HCT116 (cell line): ENCODE measurements around the gene C1orf167. TPM values are rescaled to one million over a fixed set of nuclear protein-coding genes. Genes with fewer than 3 reads are reported as not detected.

Experiments used
- ATAC-seq: fragments of 200-7000 bp; cut with Tn5 transposase; 2 replicates; pipeline ENCODE4 v1.9.1; 2020; ENCODE audit warnings: mild to moderate bottlenecking, moderate library complexity
- BruUV-seq: library from RNA; stranded (reverse); fragments of 400-500 nt; replicated peaks from 2 replicates; lab custom pipeline; 2021; lab: Mats Ljungman, UMichigan
- CTCF ChIA-PET: fragments of 300-600 bp; sonication (Branson Sonifier 250); formaldehyde crosslinking; loops from one replicate; lab custom pipeline; 2021; ENCODE audit warnings: antibody characterized with exemption; lab: Charles Lee
- POLR2A ChIA-PET: fragments of 300-600, 350-600 bp; sonication (Branson Sonifier 250); formaldehyde crosslinking; loops from one replicate; lab custom pipeline; 2021; ENCODE audit warnings: antibody characterized with exemption; lab: Charles Lee
- RAD21 ChIA-PET, 2 experiments: fragments of 300-600 bp; sonication (Branson Sonifier 250); formaldehyde crosslinking; loops; one replicate each; lab custom pipeline; 2023; ENCODE audit warnings: low total read pairs in 2 of 2; ENCODE audit not compliant: uncharacterized antibody in 2 of 2, unreplicated experiment in 2 of 2, low non-redundant PET in 1 of 2; lab: Charles Lee
- DNase-seq: peaks from one replicate; pipeline ENCODE4 v3.0.0-alpha.2; 2010; ENCODE audit warnings: low read depth, low spot score
- H2AFZ ChIP-seq: fragments of 200-600 bp; shearing (Covaris generic), sonication (generic); 2 replicates; pipeline ENCODE4 v1.6.1; 2017; ENCODE audit warnings: low read depth, mixed run types, mixed read lengths, antibody characterized with exemption, low read length; ENCODE audit not compliant: poor library complexity, severe bottlenecking
- H3K27ac ChIP-seq: 2 replicates; pipeline ENCODE4 v1.5.1; 2012; ENCODE audit warnings: low read depth, low read length
- H3K27me3 ChIP-seq: fragments of 200-600 bp; sonication (generic); 2 replicates; pipeline ENCODE4 v1.6.1; 2016; ENCODE audit warnings: mixed run types, low read length, mixed read lengths; ENCODE audit not compliant: insufficient read depth
- H3K36me3 ChIP-seq, 2 experiments: fragments of 200-500 bp in 1 of 2; fragments of 200-600 bp in 1 of 2; sonication (Bioruptor generic) in 1 of 2; sonication (generic) in 1 of 2; 2 replicates each; pipeline versions ENCODE4 v1.5.1 to v1.6.1; 2014 to 2016; ENCODE audit warnings: low read length in 2 of 2, inconsistent platforms in 1 of 2, mixed read lengths in 1 of 2, mixed run types in 1 of 2; ENCODE audit not compliant: insufficient read depth in 2 of 2, control insufficient read depth in 1 of 2
- H3K4me1 ChIP-seq, 2 experiments: fragments of 200-600 bp in 1 of 2; sonication (generic) in 1 of 2; 2 replicates each; pipeline versions ENCODE4 v1.5.1 to v1.6.1; 2012 to 2017; ENCODE audit warnings: low read length in 2 of 2, inconsistent platforms in 1 of 2, mild to moderate bottlenecking in 1 of 2, mixed read lengths in 1 of 2, mixed run types in 1 of 2, moderate library complexity in 1 of 2; ENCODE audit not compliant: insufficient read depth in 2 of 2, control insufficient read depth in 1 of 2
- H3K4me2 ChIP-seq: fragments of 200-600 bp; sonication (generic); 2 replicates; pipeline ENCODE4 v1.6.1; 2017; ENCODE audit warnings: mixed run types, low read length, mixed read lengths
- H3K4me3 ChIP-seq, 2 experiments: fragments of 200-600 bp in 1 of 2; sonication (generic) in 1 of 2; replicated peaks in 1 of 2; 2 replicates each; pipeline ENCODE4 v1.5.1; 2011 to 2016; ENCODE audit warnings: low read length in 2 of 2, control low read depth in 1 of 2, low read depth in 1 of 2, mild to moderate bottlenecking in 1 of 2, mixed read lengths in 1 of 2, mixed run types in 1 of 2
- H3K79me2 ChIP-seq: fragments of 200-600 bp; sonication (generic); 2 replicates; pipeline ENCODE4 v1.6.1; 2017; ENCODE audit warnings: mild to moderate bottlenecking, mixed run types, low read length, moderate library complexity, mixed read lengths; ENCODE audit not compliant: insufficient read depth
- H3K9ac ChIP-seq: fragments of 200-600 bp; sonication (generic); 2 replicates; pipeline ENCODE4 v1.6.1; 2016; ENCODE audit warnings: low read length, mixed read lengths
- H3K9me2 ChIP-seq: fragments of 200-600 bp; sonication (generic), shearing (Covaris generic); 2 replicates; pipeline ENCODE4 v1.6.1; 2017; ENCODE audit warnings: mixed run types, mild to moderate bottlenecking, moderate library complexity; ENCODE audit not compliant: insufficient read depth
- H3K9me3 ChIP-seq, 2 experiments: fragments of 200-500 bp in 1 of 2; fragments of 200-600 bp in 1 of 2; sonication (Bioruptor generic) in 1 of 2; sonication (generic) in 1 of 2; 2 replicates each; pipeline ENCODE4 v1.6.1; 2014 to 2017; ENCODE audit warnings: low read length in 2 of 2, mixed read lengths in 2 of 2, inconsistent platforms in 1 of 2, low read depth in 1 of 2, mild to moderate bottlenecking in 1 of 2, mixed run types in 1 of 2, moderate library complexity in 1 of 2; ENCODE audit not compliant: control insufficient read depth in 1 of 2, insufficient read depth in 1 of 2
- H4K20me1 ChIP-seq: fragments of 200-600 bp; sonication (generic), shearing (Covaris generic); 2 replicates; pipeline ENCODE4 v1.6.1; 2017; ENCODE audit warnings: mixed run types, mild to moderate bottlenecking, moderate library complexity; ENCODE audit not compliant: insufficient read depth
- CEBPB ChIP-seq: IDR thresholded peaks from 2 replicates; pipeline ENCODE4 v1.6.1; 2012; ENCODE audit warnings: low read depth
- CTCF ChIP-seq, 3 experiments: fragments of 200-600 bp in 1 of 3; sonication (generic) in 1 of 3; IDR thresholded peaks in 2 of 3; conservative IDR thresholded peaks in 1 of 3; 2 replicates each; pipeline ENCODE4 v1.5.1; 2012 to 2017; ENCODE audit warnings: low read depth in 2 of 3, low read length in 2 of 3, antibody characterized with exemption in 1 of 3, borderline replicate concordance in 1 of 3, control low read depth in 1 of 3, mild to moderate bottlenecking in 1 of 3, mixed read lengths in 1 of 3, mixed run types in 1 of 3, moderate library complexity in 1 of 3; ENCODE audit not compliant: insufficient read depth in 1 of 3
- POLR2A ChIP-seq: IDR thresholded peaks from 2 replicates; pipeline ENCODE4 v1.7.0; 2011; ENCODE audit warnings: borderline replicate concordance; ENCODE audit not compliant: insufficient read depth, insufficient read length; ENCODE audit errors: extremely low read depth
- SIN3A ChIP-seq: IDR thresholded peaks from 2 replicates; pipeline ENCODE4 v1.6.1; 2012; ENCODE audit warnings: low read depth
- TCF7L2 ChIP-seq: IDR thresholded peaks from 2 replicates; pipeline ENCODE4 v1.7.0; 2011; ENCODE audit warnings: borderline replicate concordance, inconsistent platforms; ENCODE audit not compliant: insufficient read depth, insufficient read length; ENCODE audit errors: extremely low read depth
- ZBTB33 ChIP-seq: IDR thresholded peaks from 2 replicates; pipeline ENCODE4 v1.6.1; 2011; ENCODE audit warnings: mild to moderate bottlenecking, low read length, moderate library complexity; ENCODE audit not compliant: insufficient replicate concordance; ENCODE audit errors: extremely low read depth
- intact Hi-C: fragments of 100-400 bp; cut with micrococcal nuclease; formaldehyde crosslinking; loops from 2 replicates; pipeline ENCODE4 v1.10.0; 2022
- total RNA-seq: library from RNA; stranded (reverse); gene quantifications from one replicate; pipeline ENCODE4 v1.2.1, GENCODE V29; 2021; ENCODE audit not compliant: unreplicated experiment

The C1orf167 gene
- total RNA-seq, 1 experiment from 2014 or later, result 0.12 TPM

GRCh38 chr1:11713095-11713494 is 48.9 kb upstream of the C1orf167 start:
- intact Hi-C loops, result no loop called here
- no peak overlapping the region for H2AFZ ChIP-seq
- DNase-seq (no peak), ATAC-seq (no peak)
- TF ChIP-seq ZBTB33 (no peak), CEBPB (no peak), POLR2A (no peak), SIN3A (no peak), TCF7L2 (no peak), CTCF (IDR thresholded peaks at IDR 0.05 in 2 of 3, conservative IDR thresholded peaks at IDR 0.05 in 1 of 3; ENCODE audit: borderline replicate concordance in 1 of 3, insufficient read depth in 1 of 3, low read depth in 2 of 3, low read length in 2 of 3) (no peak)
- H3K4me2 ChIP-seq, result no peak overlapping the region
- H3K4me3 ChIP-seq, result no peak overlapping the region
- H3K27me3 ChIP-seq, result no peaks in the 10 kb centered on the region
- RAD21 ChIA-PET, result no interaction called here
- H3K9me3 ChIP-seq, result no peaks in the 10 kb centered on the region
- H3K27ac ChIP-seq, result no peak overlapping the region
- CTCF ChIA-PET, result interaction anchor here (1.0 kb wide), 1 partner anchor 64 kb away, joined by 3 read pairs; no protein-coding TSS in a partner anchor
- H4K20me1 ChIP-seq, result no peaks in the 10 kb centered on the region
- no peaks in the 10 kb centered on the region for H3K79me2 ChIP-seq
- no peaks in the 10 kb centered on the region for H3K36me3 ChIP-seq
- no TSS peak for BruUV-seq
- peaks cover 5 to 15% of the 10 kb centered on the region in 2 experiments; a peak in 3 of 4 replicates for H3K4me1 ChIP-seq
- no peaks in the 10 kb centered on the region for H3K9me2 ChIP-seq
- POLR2A ChIA-PET, result no interaction called here
- H3K9ac ChIP-seq, result no peak overlapping the region
